ENCODE results near the gene ELK4.

GRCh38 chr1:205658943-205659581 is 27.3 kb upstream of the ELK4 start:
- no peak for TF ChIP-seq POLR2A (IDR thresholded peaks at IDR 0.05)
- TF ChIP-seq, protein P1, sequence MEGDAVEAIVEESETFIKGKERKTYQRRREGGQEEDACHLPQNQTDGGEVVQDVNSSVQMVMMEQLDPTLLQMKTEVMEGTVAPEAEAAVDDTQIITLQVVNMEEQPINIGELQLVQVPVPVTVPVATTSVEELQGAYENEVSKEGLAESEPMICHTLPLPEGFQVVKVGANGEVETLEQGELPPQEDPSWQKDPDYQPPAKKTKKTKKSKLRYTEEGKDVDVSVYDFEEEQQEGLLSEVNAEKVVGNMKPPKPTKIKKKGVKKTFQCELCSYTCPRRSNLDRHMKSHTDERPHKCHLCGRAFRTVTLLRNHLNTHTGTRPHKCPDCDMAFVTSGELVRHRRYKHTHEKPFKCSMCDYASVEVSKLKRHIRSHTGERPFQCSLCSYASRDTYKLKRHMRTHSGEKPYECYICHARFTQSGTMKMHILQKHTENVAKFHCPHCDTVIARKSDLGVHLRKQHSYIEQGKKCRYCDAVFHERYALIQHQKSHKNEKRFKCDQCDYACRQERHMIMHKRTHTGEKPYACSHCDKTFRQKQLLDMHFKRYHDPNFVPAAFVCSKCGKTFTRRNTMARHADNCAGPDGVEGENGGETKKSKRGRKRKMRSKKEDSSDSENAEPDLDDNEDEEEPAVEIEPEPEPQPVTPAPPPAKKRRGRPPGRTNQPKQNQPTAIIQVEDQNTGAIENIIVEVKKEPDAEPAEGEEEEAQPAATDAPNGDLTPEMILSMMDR (IDR thresholded peaks at IDR 0.05): peak; percentile 74 to 87 (median 80)
- peak in 2 of 4 donors; percentile 37 to 39 for TF ChIP-seq POLR2AphosphoS5 (IDR thresholded peaks at IDR 0.05)

All from sigmoid colon (tissue), 4 donors.